Vagina (tissue), 2 donors: ENCODE results near the gene POLN.
"Not testable (repeated sequence)": the region's sequence is repeated elsewhere in the genome, so short reads cannot be mapped to it uniquely, and the experiment has no call there.

Source experiments
- CTCF ChIP-seq, 3 experiments: fragments of 450-650 bp in 2 of 3; fragments of 200-600 bp in 1 of 3; sonication (generic) in 1 of 3; IDR thresholded peaks; one replicate each; pipeline ENCODE4 v1.5.1; 2017 to 2019; ENCODE audit warnings: antibody characterized with exemption in 3 of 3, mild to moderate bottlenecking in 2 of 3, moderate library complexity in 2 of 3
- POLR2A ChIP-seq, 2 donors: fragments of 450-650 bp; IDR thresholded peaks; one replicate each; pipeline ENCODE4 v1.6.1; 2017; ENCODE audit warnings: antibody characterized with exemption in 2 of 2, mild to moderate bottlenecking in 2 of 2, moderate library complexity in 2 of 2
- POLR2AphosphoS5 ChIP-seq, 2 donors: sonication (generic); formaldehyde crosslinking; IDR thresholded peaks; one replicate each; pipeline ENCODE4 v1.9.0; 2017; ENCODE audit warnings: antibody characterized with exemption in 2 of 2, mild to moderate bottlenecking in 2 of 2, low read depth in 1 of 2; ENCODE audit not compliant: insufficient read depth in 1 of 2

GRCh38 chr4:2031161-2031560 lies 210.8 kb downstream of the POLN start:
- TF ChIP-seq POLR2AphosphoS5 (IDR thresholded peaks at IDR 0.05; ENCODE audit: insufficient read depth in 1 of 2, low read depth in 1 of 2); CTCF (IDR thresholded peaks at IDR 0.05); POLR2A (IDR thresholded peaks at IDR 0.05): not testable (repeated sequence)
